NCI-H2196 (cell line): ENCODE data around the gene C1orf105.
"Not testable (repeated sequence)": the region's sequence is repeated elsewhere in the genome, so short reads cannot be mapped to it uniquely, and the experiment has no call there.

Experiments used
- DNase-seq: peaks from one replicate; lab custom pipeline; 2025; ENCODE audit not compliant: unreplicated experiment; lab: John Stamatoyannopoulos, UW

C1orf105 gene

DNA sequence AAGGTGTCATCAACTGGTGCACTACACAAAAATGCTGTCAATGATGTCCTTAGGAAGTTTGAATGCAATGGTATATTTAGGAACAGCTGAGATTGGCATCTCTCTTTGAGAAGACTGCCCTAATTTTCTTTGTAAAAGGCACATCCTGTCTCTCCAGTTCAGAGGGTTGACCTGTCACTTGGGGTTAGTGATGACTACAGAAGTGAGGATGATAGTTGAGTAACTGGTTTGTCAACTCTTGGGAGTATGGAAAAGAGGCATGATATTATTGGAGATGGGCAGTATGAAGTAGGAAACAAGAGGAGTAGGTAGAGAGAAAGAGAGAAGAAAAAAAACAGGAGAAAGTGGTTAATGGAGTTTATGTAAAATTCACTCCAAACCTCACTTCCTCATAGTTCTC lies 63.8 kb downstream of the C1orf105 start:
- DNase-seq, result no peak

DNA sequence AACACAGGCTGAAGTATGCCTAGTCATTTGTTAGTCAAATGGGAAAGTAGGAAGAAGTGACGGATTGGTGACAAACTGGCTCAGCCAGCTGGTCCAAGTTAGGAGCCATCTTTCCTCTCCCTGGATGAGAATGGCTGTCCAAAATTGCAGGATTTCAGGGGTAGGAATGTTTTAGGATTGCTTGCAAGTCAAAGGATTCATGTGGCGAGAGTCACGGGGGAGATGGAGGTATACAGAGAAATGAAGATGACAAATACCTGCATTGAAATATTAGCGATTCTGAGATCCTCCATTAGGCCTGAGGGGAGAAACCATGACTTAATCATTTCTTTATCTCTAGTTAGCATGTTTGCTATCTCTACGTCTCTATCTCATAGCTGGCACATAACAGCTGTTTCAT lies 65.1 kb downstream of the C1orf105 start:
- DNase-seq, result no peak

DNA sequence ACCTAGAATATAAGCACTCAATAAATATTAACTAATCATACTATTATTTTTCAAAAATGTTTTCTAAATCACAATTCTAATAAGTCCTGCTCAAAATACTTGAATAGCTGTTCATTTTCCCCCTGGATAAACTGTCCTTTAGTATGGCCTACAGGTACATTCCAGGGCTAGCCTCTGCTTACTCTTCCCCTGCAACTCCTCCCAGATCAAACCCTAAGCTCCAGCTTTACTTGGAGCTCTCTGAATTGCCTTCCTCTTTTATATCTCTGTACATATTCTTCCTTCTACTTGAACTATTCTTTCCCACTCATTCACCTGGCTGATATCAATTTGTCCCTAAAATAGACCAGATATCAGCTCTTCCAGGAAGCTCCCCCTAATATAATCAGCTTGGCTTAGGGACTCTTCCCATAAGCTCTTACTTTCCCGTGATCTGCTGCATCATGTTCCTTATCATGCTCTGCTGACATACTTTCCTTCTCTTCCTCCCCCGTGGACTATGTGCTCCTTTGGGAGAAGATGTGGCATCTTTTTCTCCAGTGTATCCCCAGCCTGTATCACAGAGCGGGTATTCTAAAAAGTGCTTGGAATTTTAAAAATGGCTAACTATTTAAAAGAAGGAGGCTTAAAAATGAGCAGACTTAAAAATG lies 66.4 kb downstream of the C1orf105 start:
- no peak for DNase-seq

- DNase-seq, result no peak
Observed at GRCh38 chr1:172487550-172487949, 67.1 kb downstream of the C1orf105 start.

DNA sequence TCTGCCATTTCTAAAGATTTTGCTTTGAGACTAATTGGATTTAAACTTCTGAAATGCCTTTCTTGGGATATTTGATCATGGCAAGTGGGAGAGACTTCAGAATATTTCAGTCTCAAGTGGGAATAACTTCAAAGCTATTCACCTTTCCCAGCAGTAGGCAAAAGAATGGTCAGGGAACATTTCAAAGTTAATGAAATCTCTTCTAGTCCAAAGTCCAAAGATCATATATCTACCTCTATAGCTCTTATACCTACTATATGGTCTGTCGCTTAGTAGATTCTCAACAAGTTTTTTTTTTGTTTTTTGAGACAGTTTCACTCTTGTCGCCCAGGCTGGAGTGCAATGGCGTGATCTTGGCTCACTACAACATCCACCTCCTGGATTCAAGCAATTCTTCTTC lies 67.9 kb downstream of the C1orf105 start:
- DNase-seq, result no peak

- no peak for DNase-seq
Observed at GRCh38 chr1:172489847-172490246, 69.4 kb downstream of the C1orf105 start.

- no peak for DNase-seq
Observed at GRCh38 chr1:172492421-172492820, 71.9 kb downstream of the C1orf105 start.

DNA sequence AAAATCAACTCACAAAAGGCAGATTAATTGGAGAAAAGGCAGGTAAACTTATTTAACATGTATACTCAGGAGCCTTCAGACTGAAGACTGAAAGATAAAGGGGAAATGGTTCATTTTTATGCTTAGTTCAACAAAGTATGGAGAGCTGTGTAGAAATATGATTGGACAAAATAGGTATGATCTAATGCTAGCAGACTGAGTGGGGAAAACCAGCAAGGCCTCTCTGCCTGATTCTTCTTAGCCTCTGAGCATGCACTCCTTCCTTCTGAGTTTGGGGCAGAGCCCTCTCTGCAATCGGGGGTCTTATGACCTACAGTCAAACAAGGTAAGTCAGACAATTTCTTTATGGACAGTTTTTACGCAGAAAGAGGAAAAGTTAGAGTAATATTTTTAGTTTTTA lies 73.7 kb downstream of the C1orf105 start:
- DNase-seq, result no peak

- not testable (repeated sequence) for DNase-seq
Observed at GRCh38 chr1:172496127-172496526, 75.6 kb downstream of the C1orf105 start.

GRCh38 chr1:172496678-172497077 lies 76.2 kb downstream of the C1orf105 start:
- no peak for DNase-seq

DNA sequence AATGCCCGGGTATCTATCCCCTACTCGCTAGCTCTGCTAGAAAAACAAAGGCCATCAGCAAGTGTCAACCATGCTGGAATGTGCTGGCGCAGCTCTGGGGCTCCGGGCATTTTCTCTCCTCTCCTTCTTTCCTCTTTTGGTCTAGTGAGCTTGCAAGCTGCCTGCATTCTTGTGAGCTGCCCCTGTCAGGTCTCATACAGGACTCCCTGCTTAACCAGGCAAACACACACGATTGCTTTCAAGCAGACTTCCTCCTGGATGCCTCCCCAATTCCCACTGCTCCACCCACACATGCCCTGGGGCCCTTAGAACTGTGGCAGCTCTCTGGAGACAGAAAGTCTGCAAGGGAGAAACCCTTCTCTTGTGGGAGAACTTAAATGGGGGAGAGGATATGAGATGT lies 76.7 kb downstream of the C1orf105 start:
- no peak for DNase-seq

GRCh38 chr1:172498857-172499256 lies 78.4 kb downstream of the C1orf105 start:
- no peak for DNase-seq

- DNase-seq, result no peak
Observed at GRCh38 chr1:172499636-172500141, 79.2 kb downstream of the C1orf105 start.

DNA sequence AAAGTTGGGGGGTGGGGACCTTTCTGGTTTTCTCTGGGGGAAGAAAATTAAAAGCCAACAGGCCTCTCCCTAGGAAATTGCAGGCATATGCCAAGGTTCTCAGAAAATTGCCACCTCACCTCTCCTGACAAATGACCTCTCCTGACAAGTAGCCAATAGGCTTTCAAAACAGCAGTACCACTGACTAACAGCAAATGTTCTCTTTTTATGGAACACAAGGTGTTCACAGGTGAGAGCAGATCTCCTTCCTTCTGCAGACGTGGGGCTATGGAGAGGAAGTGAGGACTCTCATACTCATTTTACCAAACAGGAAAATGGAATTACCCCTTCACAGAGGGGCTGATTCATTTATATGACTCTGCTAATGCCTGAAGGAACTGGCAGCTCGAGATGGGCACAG lies 79.7 kb downstream of the C1orf105 start:
- DNase-seq, result no peak

GRCh38 chr1:172507741-172508140 lies 87.3 kb downstream of the C1orf105 start:
- no peak for DNase-seq

DNA sequence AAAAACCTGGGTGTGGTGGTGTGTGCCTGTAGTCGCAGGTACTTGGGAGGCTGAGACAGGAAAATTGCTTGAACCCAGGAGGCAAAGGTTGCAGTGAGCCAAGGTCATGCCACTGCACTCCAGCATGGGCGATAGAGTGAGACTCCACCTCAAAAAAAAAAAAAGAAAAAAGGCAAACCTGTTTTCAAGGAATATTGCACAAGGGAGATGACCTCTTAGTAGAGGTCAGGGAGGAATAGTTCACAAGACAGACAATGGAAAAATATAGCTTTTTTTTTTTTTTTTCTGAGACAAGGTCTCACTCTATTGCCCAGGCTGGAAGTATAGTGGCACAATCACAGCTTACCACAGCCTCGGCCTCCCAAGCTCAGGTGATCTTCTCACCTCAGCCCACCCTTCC lies 90.0 kb downstream of the C1orf105 start:
- no peak for DNase-seq

GRCh38 chr1:172512591-172512990 lies 92.1 kb downstream of the C1orf105 start:
- no peak for DNase-seq

- no peak for DNase-seq
Observed at GRCh38 chr1:172513479-172513878, 93.0 kb downstream of the C1orf105 start.

- DNase-seq, result no peak
Observed at GRCh38 chr1:172514108-172514507, 93.6 kb downstream of the C1orf105 start.

GRCh38 chr1:172515436-172515835 lies 95.0 kb downstream of the C1orf105 start:
- no peak for DNase-seq

DNA sequence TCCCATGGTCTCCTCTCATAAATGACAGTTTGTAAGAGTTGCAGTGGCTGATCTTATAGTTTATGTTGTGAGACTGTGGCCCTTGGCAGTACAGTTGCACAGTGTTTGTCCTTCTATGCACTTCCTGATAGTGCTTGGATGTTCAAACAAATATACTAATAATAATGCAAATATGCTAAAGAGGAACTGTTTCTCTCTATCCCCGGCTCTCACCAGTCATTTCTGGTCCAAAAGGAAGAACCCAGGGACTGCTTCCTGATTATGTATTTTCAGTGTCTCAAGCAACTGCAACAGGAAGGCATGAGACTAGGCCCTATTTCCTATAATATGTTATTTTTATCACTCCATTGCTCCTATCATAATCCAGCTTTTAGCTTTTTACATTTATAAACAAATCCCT lies 95.4 kb downstream of the C1orf105 start:
- no peak for DNase-seq

DNA sequence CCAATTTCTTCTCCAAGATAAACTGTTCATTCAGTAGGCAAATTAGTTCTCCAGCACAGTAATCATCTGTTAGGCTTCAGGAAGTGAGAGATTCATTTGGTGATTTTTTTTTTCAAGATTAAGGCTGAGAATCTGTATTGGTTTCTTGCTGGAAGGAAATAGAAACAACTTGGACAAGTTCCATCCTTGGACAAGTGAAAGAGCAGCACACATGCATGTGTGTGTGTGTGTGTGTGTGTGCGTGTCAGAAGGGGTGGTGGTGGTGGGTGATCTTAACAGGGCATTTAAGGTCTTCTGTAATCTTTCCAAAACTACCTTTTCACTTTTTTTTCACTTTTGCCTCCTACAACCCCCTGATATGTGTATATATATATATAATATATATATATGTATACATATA lies 96.6 kb downstream of the C1orf105 start:
- no peak for DNase-seq

GRCh38 chr1:172517545-172517944 lies 97.1 kb downstream of the C1orf105 start:
- no peak for DNase-seq
